ENCODE data around the gene DIAPH1.

DNA sequence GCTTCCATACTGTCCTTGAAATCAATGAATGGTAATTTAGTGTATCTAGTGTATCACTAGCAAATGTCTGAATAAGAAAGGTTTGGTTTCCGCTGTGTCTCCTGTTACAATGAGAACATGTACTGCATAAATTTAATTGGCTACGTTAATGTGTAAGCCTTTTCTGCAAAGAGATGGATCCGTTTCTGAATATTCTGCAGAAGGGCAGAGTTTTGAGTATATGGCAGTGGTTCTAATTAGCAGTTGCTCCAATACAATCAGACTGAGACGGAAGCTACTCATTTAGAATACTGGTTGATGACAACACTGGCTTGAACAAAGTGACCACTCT is 134.5 kb downstream of the DIAPH1 start:
- no peak for TF ChIP-seq POLR2A (IDR thresholded peaks at IDR 0.05)
- TF ChIP-seq, protein P1, sequence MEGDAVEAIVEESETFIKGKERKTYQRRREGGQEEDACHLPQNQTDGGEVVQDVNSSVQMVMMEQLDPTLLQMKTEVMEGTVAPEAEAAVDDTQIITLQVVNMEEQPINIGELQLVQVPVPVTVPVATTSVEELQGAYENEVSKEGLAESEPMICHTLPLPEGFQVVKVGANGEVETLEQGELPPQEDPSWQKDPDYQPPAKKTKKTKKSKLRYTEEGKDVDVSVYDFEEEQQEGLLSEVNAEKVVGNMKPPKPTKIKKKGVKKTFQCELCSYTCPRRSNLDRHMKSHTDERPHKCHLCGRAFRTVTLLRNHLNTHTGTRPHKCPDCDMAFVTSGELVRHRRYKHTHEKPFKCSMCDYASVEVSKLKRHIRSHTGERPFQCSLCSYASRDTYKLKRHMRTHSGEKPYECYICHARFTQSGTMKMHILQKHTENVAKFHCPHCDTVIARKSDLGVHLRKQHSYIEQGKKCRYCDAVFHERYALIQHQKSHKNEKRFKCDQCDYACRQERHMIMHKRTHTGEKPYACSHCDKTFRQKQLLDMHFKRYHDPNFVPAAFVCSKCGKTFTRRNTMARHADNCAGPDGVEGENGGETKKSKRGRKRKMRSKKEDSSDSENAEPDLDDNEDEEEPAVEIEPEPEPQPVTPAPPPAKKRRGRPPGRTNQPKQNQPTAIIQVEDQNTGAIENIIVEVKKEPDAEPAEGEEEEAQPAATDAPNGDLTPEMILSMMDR (IDR thresholded peaks at IDR 0.05), result no peak

Data from prostate gland (tissue), 2 donors.